Smooth muscle cell (in vitro differentiated cells): ENCODE results near the gene HMBS. TPM values are rescaled to one million over a fixed set of nuclear protein-coding genes. Genes with fewer than 3 reads are reported as not detected.

Source experiments
- DNase-seq: peaks from one replicate; lab custom pipeline; 2025; ENCODE audit not compliant: unreplicated experiment; lab: John Stamatoyannopoulos, UW
- H2AFZ ChIP-seq: fragments of 200-600 bp; sonication (generic); 2 replicates; pipeline ENCODE4 v1.6.0; 2016; ENCODE audit warnings: antibody characterized with exemption, low read depth, mild to moderate bottlenecking
- H3F3A ChIP-seq: fragments of 200-600 bp; sonication (generic); 2 replicates; pipeline ENCODE4 v1.6.0; 2017; ENCODE audit warnings: antibody characterized with exemption, low read depth
- H3K27ac ChIP-seq: fragments of 200-600 bp; sonication (generic); 2 replicates; pipeline ENCODE4 v1.5.1; 2016; ENCODE audit warnings: low read depth, mild to moderate bottlenecking
- H3K27me3 ChIP-seq: fragments of 200-600 bp; sonication (generic); 2 replicates; pipeline ENCODE4 v1.6.1; 2016; ENCODE audit warnings: low read depth, mild to moderate bottlenecking
- H3K36me3 ChIP-seq: fragments of 200-600 bp; sonication (generic); 2 replicates; pipeline ENCODE4 v1.5.1; 2016; ENCODE audit warnings: low read depth
- H3K4me1 ChIP-seq: fragments of 200-600 bp; sonication (generic); 2 replicates; pipeline ENCODE4 v1.5.1; 2016; ENCODE audit warnings: low read depth
- H3K4me2 ChIP-seq: fragments of 200-600 bp; sonication (generic); 2 replicates; pipeline ENCODE4 v1.6.0; 2016; ENCODE audit warnings: mild to moderate bottlenecking
- H3K4me3 ChIP-seq: fragments of 200-600 bp; sonication (generic); 2 replicates; pipeline ENCODE4 v1.5.1; 2016; ENCODE audit warnings: mild to moderate bottlenecking
- H3K79me2 ChIP-seq: fragments of 200-600 bp; sonication (generic); 2 replicates; pipeline ENCODE4 v1.6.0; 2016; ENCODE audit warnings: low read depth, mild to moderate bottlenecking
- H3K9ac ChIP-seq: fragments of 200-600 bp; sonication (generic); 2 replicates; pipeline ENCODE4 v1.6.0; 2016; ENCODE audit warnings: low read depth
- H3K9me3 ChIP-seq: fragments of 200-600 bp; sonication (generic); replicated peaks from 2 replicates; pipeline ENCODE4 v1.5.1; 2016; ENCODE audit warnings: low read depth
- H4K20me1 ChIP-seq: fragments of 200-600 bp; sonication (generic); 2 replicates; pipeline ENCODE4 v1.6.0; 2016; ENCODE audit warnings: low read depth
- CTCF ChIP-seq: fragments of 200-600 bp; sonication (generic); IDR thresholded peaks from 2 replicates; pipeline ENCODE4 v1.5.1; 2017; ENCODE audit warnings: borderline replicate concordance, mild to moderate bottlenecking, antibody characterized with exemption; ENCODE audit not compliant: insufficient read depth, poor library complexity, severe bottlenecking
- WGBS: methylation state at CpG from one replicate; pipeline ENCODE4 v1.1.7; 2016; ENCODE audit warnings: low lambda C conversion rate; 5-methylcytosine and 5-hydroxymethylcytosine counted together
- polyA plus RNA-seq: library from polyadenylated mRNA; unstranded; fragments of >200 nt; fragmentation: Nextera tagmentation; extraction: Ambion mirVana; gene quantifications from 2 replicates; pipeline ENCODE4 v1.2.1, GENCODE V29; 2016
- total RNA-seq: library from RNA; depleted of rRNA; stranded (reverse); fragments of >200 nt; gene quantifications from 2 replicates; pipeline ENCODE4 v1.2.3, GENCODE V29; 2014

HMBS gene
- total and polyA plus RNA-seq, 2 experiments from 2014 or later, result 33.7 to 43.4 TPM

GRCh38 chr11:119112314-119113020 lies 27.8 kb downstream of the HMBS start:
- peaks cover 8% of the 10 kb centered on the region for H3K4me1 ChIP-seq
- no peaks in the 10 kb centered on the region for H3K36me3 ChIP-seq
- no peak overlapping the region for H3K4me2 ChIP-seq
- no peak for DNase-seq
- H3K9ac ChIP-seq, result no peak overlapping the region
- H3K9me3 ChIP-seq, result no peaks in the 10 kb centered on the region
- H3K27ac ChIP-seq, result no peak overlapping the region
- no peaks in the 10 kb centered on the region for H3F3A ChIP-seq
- H3K4me3 ChIP-seq, result no peak overlapping the region
- no peaks in the 10 kb centered on the region for H3K27me3 ChIP-seq
- H4K20me1 ChIP-seq, result peaks cover 8% of the 10 kb centered on the region
- 93% methylated on average over 12 of the region's 12 CpGs for WGBS
- no peak for TF ChIP-seq CTCF
- H2AFZ ChIP-seq, result no peak overlapping the region
- H3K79me2 ChIP-seq, result no peaks in the 10 kb centered on the region

- no peaks in the 10 kb centered on the region for H3K27me3 ChIP-seq
- no peak overlapping the region for H3K4me3 ChIP-seq
- no peak overlapping the region for H3K4me2 ChIP-seq
- no peak for DNase-seq
- H3K79me2 ChIP-seq, result no peaks in the 10 kb centered on the region
- no peak overlapping the region for H3K9ac ChIP-seq
- H4K20me1 ChIP-seq, result no peaks in the 10 kb centered on the region
- no peak overlapping the region for H3K27ac ChIP-seq
- no peak for TF ChIP-seq CTCF
- no peaks in the 10 kb centered on the region for H3K4me1 ChIP-seq
- no peaks in the 10 kb centered on the region for H3F3A ChIP-seq
- H3K36me3 ChIP-seq, result no peaks in the 10 kb centered on the region
- over 99% methylated on average over 9 of the region's 9 CpGs for WGBS
- no peak overlapping the region for H2AFZ ChIP-seq
- H3K9me3 ChIP-seq, result no peaks in the 10 kb centered on the region
Measured at GRCh38 chr11:119113716-119114115, 29.0 kb downstream of the HMBS start.

- no peak for TF ChIP-seq CTCF
- Histone ChIP-seq H4K20me1 (no peaks in the 10 kb centered on the region), H3K27ac (no peak overlapping the region), H3F3A (no peaks in the 10 kb centered on the region), H3K4me2 (no peak overlapping the region), H2AFZ (no peak overlapping the region), H3K9ac (no peak overlapping the region), H3K4me1 (no peaks in the 10 kb centered on the region), H3K9me3 (no peaks in the 10 kb centered on the region), H3K36me3 (no peaks in the 10 kb centered on the region), H3K4me3 (no peak overlapping the region), H3K27me3 (no peaks in the 10 kb centered on the region), H3K79me2 (no peaks in the 10 kb centered on the region)
- WGBS, result 97% methylated on average over 5 of the region's 5 CpGs
- no peak for DNase-seq
Measured at GRCh38 chr11:119114351-119114750, 29.7 kb downstream of the HMBS start.
